ENCODE measurements around the gene SGTA.

The SGTA gene

DNA sequence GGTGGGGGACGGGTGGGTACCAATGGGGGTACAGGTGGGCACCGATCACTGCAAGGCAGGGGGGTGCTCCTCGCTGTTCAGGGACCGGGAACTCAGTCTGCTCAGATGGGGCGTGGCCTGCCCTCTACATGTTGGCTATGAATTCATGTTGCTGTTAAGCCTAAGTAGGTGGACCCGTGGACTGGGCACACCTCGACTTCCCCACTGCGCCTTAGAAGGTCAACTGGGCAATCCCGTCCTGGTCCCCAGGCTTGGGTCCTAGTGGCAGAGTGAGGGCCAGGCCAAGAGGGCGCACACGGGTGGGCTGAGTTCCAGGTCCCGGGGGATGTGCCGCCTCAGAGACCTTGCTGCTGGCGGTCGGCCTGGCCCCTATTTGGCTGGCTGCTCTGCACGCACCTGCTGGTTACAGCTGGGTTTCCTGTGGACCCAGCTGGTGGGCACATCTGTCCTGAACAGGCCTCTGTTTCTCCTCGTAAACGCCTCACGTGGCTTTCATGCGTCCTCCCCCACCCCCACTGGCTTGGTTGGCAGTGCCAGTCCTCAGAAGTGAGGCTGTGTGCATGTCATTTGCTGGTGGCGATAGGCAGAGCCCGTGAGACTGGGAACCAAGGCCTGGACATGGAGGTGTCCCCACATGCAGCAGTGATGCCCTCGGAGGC is 23.0 kb upstream of the SGTA start:
- TF ChIP-seq, protein P1, sequence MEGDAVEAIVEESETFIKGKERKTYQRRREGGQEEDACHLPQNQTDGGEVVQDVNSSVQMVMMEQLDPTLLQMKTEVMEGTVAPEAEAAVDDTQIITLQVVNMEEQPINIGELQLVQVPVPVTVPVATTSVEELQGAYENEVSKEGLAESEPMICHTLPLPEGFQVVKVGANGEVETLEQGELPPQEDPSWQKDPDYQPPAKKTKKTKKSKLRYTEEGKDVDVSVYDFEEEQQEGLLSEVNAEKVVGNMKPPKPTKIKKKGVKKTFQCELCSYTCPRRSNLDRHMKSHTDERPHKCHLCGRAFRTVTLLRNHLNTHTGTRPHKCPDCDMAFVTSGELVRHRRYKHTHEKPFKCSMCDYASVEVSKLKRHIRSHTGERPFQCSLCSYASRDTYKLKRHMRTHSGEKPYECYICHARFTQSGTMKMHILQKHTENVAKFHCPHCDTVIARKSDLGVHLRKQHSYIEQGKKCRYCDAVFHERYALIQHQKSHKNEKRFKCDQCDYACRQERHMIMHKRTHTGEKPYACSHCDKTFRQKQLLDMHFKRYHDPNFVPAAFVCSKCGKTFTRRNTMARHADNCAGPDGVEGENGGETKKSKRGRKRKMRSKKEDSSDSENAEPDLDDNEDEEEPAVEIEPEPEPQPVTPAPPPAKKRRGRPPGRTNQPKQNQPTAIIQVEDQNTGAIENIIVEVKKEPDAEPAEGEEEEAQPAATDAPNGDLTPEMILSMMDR (conservative IDR thresholded peaks at IDR 0.05; ENCODE audit: low read length) = no peak
- TF ChIP-seq EZH2phosphoT487 (IDR thresholded peaks at IDR 0.05; ENCODE audit: borderline replicate concordance) = no peak
- Histone ChIP-seq H3K4me3 (ENCODE audit: low read length, poor library complexity, severe bottlenecking) (no peak overlapping the region), H3K9me2 (replicated peaks; ENCODE audit: low read depth, low read length) (no peaks in the 10 kb centered on the region), H3K4me2 (ENCODE audit: low read depth, low read length, poor library complexity, severe bottlenecking) (no peak overlapping the region), H2AFZ (ENCODE audit: low read length) (no peak overlapping the region), H3F3A (ENCODE audit: low read depth) (no peaks in the 10 kb centered on the region), H3K27me3 (ENCODE audit: insufficient read depth, low read length, poor library complexity, severe bottlenecking) (no peaks in the 10 kb centered on the region), H4K20me1 (ENCODE audit: insufficient read depth, low read length, poor library complexity, severe bottlenecking) (no peaks in the 10 kb centered on the region), H3K9ac (ENCODE audit: low read depth, low read length, poor library complexity, severe bottlenecking) (no peak overlapping the region), H3K9me3 (ENCODE audit: insufficient read depth, low read depth, low read length) (no peaks in the 10 kb centered on the region), H3K4me1 (ENCODE audit: insufficient read depth, low read length, poor library complexity, severe bottlenecking) (no peaks in the 10 kb centered on the region), H3K36me3 (ENCODE audit: insufficient read depth, low read length) (peaks cover 56% of the 10 kb centered on the region; the same call in 1 of the 2 replicates), H3K79me2 (ENCODE audit: insufficient read depth, low read length) (no peaks in the 10 kb centered on the region)

DNA sequence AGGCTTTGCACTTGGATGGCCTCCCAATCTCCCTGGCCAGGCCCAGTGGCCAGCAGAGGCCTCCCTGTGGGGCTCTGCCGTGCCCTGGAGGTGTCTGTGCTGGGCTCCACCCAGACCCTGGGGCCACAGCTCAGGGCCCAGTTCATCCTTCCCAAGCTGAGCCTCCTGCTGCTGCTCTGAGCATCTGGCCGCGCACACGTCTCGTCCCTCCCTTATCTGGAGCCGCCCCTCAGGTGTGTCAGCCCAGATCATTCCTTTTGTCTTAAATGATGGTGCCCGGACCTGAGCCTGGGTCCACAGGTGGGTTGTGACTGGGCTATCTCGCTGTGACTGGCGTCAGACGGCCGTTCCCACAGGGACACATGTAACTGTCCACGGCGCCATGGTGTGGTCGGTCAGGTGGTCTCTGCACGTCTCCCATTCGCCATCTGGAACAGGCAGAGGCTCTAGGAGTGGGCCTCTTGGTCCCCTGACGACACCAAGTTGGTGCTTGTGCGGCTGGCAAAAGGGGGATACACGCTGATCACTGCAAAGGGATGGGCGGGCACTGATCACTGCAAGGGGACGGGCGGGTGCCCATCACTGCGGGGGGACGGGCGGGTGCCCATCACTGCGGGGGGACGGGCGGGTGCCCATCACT is 22.3 kb upstream of the SGTA start:
- H3K9me3 ChIP-seq (ENCODE audit: insufficient read depth, low read depth, low read length) = no peaks in the 10 kb centered on the region
- H3K27me3 ChIP-seq (ENCODE audit: insufficient read depth, low read length, poor library complexity, severe bottlenecking) = no peaks in the 10 kb centered on the region
- H3K4me2 ChIP-seq (ENCODE audit: low read depth, low read length, poor library complexity, severe bottlenecking) = no peak overlapping the region
- H3K9ac ChIP-seq (ENCODE audit: low read depth, low read length, poor library complexity, severe bottlenecking) = no peak overlapping the region
- H3K36me3 ChIP-seq (ENCODE audit: insufficient read depth, low read length) = peaks cover 56% of the 10 kb centered on the region; the same call in 1 of the 2 replicates
- no peaks in the 10 kb centered on the region for H3K4me1 ChIP-seq (ENCODE audit: insufficient read depth, low read length, poor library complexity, severe bottlenecking)
- TF ChIP-seq, protein P1 (conservative IDR thresholded peaks at IDR 0.05; ENCODE audit: low read length) = no peak
- TF ChIP-seq EZH2phosphoT487 (IDR thresholded peaks at IDR 0.05; ENCODE audit: borderline replicate concordance) = no peak
- H3K4me3 ChIP-seq (ENCODE audit: low read length, poor library complexity, severe bottlenecking) = no peak overlapping the region
- no peaks in the 10 kb centered on the region for H3F3A ChIP-seq (ENCODE audit: low read depth)
- H2AFZ ChIP-seq (ENCODE audit: low read length) = no peak overlapping the region
- no peaks in the 10 kb centered on the region for H3K79me2 ChIP-seq (ENCODE audit: insufficient read depth, low read length)
- no peaks in the 10 kb centered on the region for H3K9me2 ChIP-seq (replicated peaks; ENCODE audit: low read depth, low read length)
- no peaks in the 10 kb centered on the region for H4K20me1 ChIP-seq (ENCODE audit: insufficient read depth, low read length, poor library complexity, severe bottlenecking)

GRCh38 chr19:2804156-2805004 is 21.3 kb upstream of the SGTA start:
- peaks cover 49% of the 10 kb centered on the region; the same call in 1 of the 2 replicates for H3K36me3 ChIP-seq (ENCODE audit: insufficient read depth, low read length)
- H3K4me1 ChIP-seq (ENCODE audit: insufficient read depth, low read length, poor library complexity, severe bottlenecking) = no peaks in the 10 kb centered on the region
- no peaks in the 10 kb centered on the region for H3K9me2 ChIP-seq (replicated peaks; ENCODE audit: low read depth, low read length)
- no peak overlapping the region for H2AFZ ChIP-seq (ENCODE audit: low read length)
- no peak overlapping the region for H3K4me2 ChIP-seq (ENCODE audit: low read depth, low read length, poor library complexity, severe bottlenecking)
- no peaks in the 10 kb centered on the region for H3K27me3 ChIP-seq (ENCODE audit: insufficient read depth, low read length, poor library complexity, severe bottlenecking)
- H3K79me2 ChIP-seq (ENCODE audit: insufficient read depth, low read length) = no peaks in the 10 kb centered on the region
- no peak overlapping the region for H3K9ac ChIP-seq (ENCODE audit: low read depth, low read length, poor library complexity, severe bottlenecking)
- no peaks in the 10 kb centered on the region for H3K9me3 ChIP-seq (ENCODE audit: insufficient read depth, low read depth, low read length)
- no peaks in the 10 kb centered on the region for H4K20me1 ChIP-seq (ENCODE audit: insufficient read depth, low read length, poor library complexity, severe bottlenecking)
- no peaks in the 10 kb centered on the region for H3F3A ChIP-seq (ENCODE audit: low read depth)
- H3K4me3 ChIP-seq (ENCODE audit: low read length, poor library complexity, severe bottlenecking) = no peak overlapping the region
- no peak for TF ChIP-seq EZH2phosphoT487 (IDR thresholded peaks at IDR 0.05; ENCODE audit: borderline replicate concordance)
- TF ChIP-seq, protein P1 (conservative IDR thresholded peaks at IDR 0.05; ENCODE audit: low read length) = no peak
